SK-N-SH treated with all-trans-retinoic acid at 6 μM for 48 hours (cell line): ENCODE results near the gene ARHGAP15.

ENCODE experiments used
- ATAC-seq: fragments of 200-7000 bp; cut with Tn5 transposase; 3 replicates; pipeline ENCODE4 v1.9.1; 2020; ENCODE audit warnings: mild to moderate bottlenecking, moderate library complexity
- ARNTL ChIP-seq: fragments of 450-650 bp; formaldehyde crosslinking; IDR thresholded peaks from 2 replicates; pipeline ENCODE4 v1.5.0; 2020; ENCODE audit warnings: low read depth, mild to moderate bottlenecking, moderate library complexity, borderline replicate concordance
- BACH2 ChIP-seq: fragments of 250-450 bp; sonication (Bioruptor Pico); IDR thresholded peaks from 2 replicates; pipeline ENCODE4 v1.9.0; 2021; ENCODE audit warnings: mild to moderate bottlenecking, borderline replicate concordance
- CREB5 ChIP-seq: fragments of 250-450 bp; sonication (Bioruptor Pico); IDR thresholded peaks from 2 replicates; pipeline ENCODE4 v1.5.1; 2020; ENCODE audit warnings: low read depth, mild to moderate bottlenecking, moderate library complexity
- CSDC2 ChIP-seq: fragments of 250-450 bp; sonication (Bioruptor Pico); IDR thresholded peaks from 2 replicates; pipeline ENCODE4 v1.5.0; 2020; ENCODE audit warnings: mild to moderate bottlenecking, moderate library complexity
- CSRNP3 ChIP-seq: fragments of 250-450 bp; sonication (Bioruptor Pico); IDR thresholded peaks from 2 replicates; pipeline ENCODE4 v1.5.1; 2021; ENCODE audit warnings: mild to moderate bottlenecking, moderate library complexity
- ESRRG ChIP-seq: fragments of 250-450 bp; sonication (Bioruptor Pico); IDR thresholded peaks from 2 replicates; pipeline ENCODE4 v1.6.1; 2021; ENCODE audit warnings: mild to moderate bottlenecking
- GLIS3 ChIP-seq: fragments of 250-450 bp; sonication (Bioruptor Pico); IDR thresholded peaks from 2 replicates; pipeline ENCODE4 v1.5.0; 2020; ENCODE audit warnings: mild to moderate bottlenecking, moderate library complexity
- OSR1 ChIP-seq: fragments of 250-450 bp; sonication (Bioruptor Pico); IDR thresholded peaks from 2 replicates; pipeline ENCODE4 v1.8.0; 2022; ENCODE audit warnings: moderate library complexity, mild to moderate bottlenecking, inconsistent platforms
- PATZ1 ChIP-seq: fragments of 250-450 bp; sonication (Bioruptor Pico); IDR thresholded peaks from 2 replicates; pipeline ENCODE4 v1.8.0; 2020; ENCODE audit warnings: mild to moderate bottlenecking, moderate library complexity, borderline replicate concordance
- POU6F1 ChIP-seq: fragments of 250-450 bp; sonication (Bioruptor Pico); IDR thresholded peaks from 2 replicates; pipeline ENCODE4 v1.8.0; 2021; ENCODE audit warnings: low read depth, mild to moderate bottlenecking, moderate library complexity, borderline replicate concordance
- RARB ChIP-seq: fragments of 250-450 bp; sonication (Bioruptor Pico); IDR thresholded peaks from 2 replicates; pipeline ENCODE4 v1.8.0; 2021; ENCODE audit warnings: mild to moderate bottlenecking, moderate library complexity
- SNAI2 ChIP-seq: fragments of 250-450 bp; sonication (Bioruptor Pico); IDR thresholded peaks from 2 replicates; pipeline ENCODE4 v1.5.0; 2020; ENCODE audit warnings: mild to moderate bottlenecking, moderate library complexity
- TCF4 ChIP-seq: fragments of 250-450 bp; sonication (Bioruptor Pico); IDR thresholded peaks from 2 replicates; pipeline ENCODE4 v1.8.0; 2021; ENCODE audit warnings: mild to moderate bottlenecking, moderate library complexity, borderline replicate concordance
- TSHZ2 ChIP-seq: fragments of 250-450 bp; sonication (Bioruptor Pico); IDR thresholded peaks from 2 replicates; pipeline ENCODE4 v1.5.0; 2020; ENCODE audit warnings: mild to moderate bottlenecking, moderate library complexity
- ZC3H10 ChIP-seq: fragments of 250-450 bp; sonication (Bioruptor Pico); IDR thresholded peaks from 2 replicates; pipeline ENCODE4 v1.5.1; 2021; ENCODE audit warnings: mild to moderate bottlenecking, moderate library complexity
- ZFP3 ChIP-seq: fragments of 250-450 bp; sonication (Bioruptor Pico); IDR thresholded peaks from 2 replicates; pipeline ENCODE4 v1.5.0; 2020; ENCODE audit warnings: mild to moderate bottlenecking, moderate library complexity
- ZNF565 ChIP-seq: fragments of 450-650 bp; formaldehyde crosslinking; conservative IDR thresholded peaks from 2 replicates; pipeline ENCODE4 v1.5.0; 2020; ENCODE audit warnings: low read depth, mild to moderate bottlenecking, moderate library complexity
- ZNF70 ChIP-seq: fragments of 450-650 bp; formaldehyde crosslinking; IDR thresholded peaks from 2 replicates; pipeline ENCODE4 v1.5.0; 2020; ENCODE audit warnings: mild to moderate bottlenecking, moderate library complexity

The ARHGAP15 gene

GRCh38 chr2:143734507-143734906 lies 605.3 kb downstream of the ARHGAP15 start (continued):
- no peak for TF ChIP-seq PATZ1
- 0 out of 2 replicates have a peak, but pooled peaks have one; percentile 18 for TF ChIP-seq ZNF70 (CRISPR knock-in tag)
- TF ChIP-seq BACH2 (CRISPR knock-in tag) = no peak

GRCh38 chr2:143736904-143737303 lies 607.7 kb downstream of the ARHGAP15 start:
- ATAC-seq = no peak

More at GRCh38 chr2:143736904-143737303, 607.7 kb downstream of the ARHGAP15 start:
- TF ChIP-seq TCF4 (CRISPR knock-in tag) (no peak), TSHZ2 (no peak), POU6F1 (CRISPR knock-in tag) (no peak), RARB (CRISPR knock-in tag) (no peak), ZFP3 (CRISPR knock-in tag) (no peak), BACH2 (CRISPR knock-in tag) (no peak), CSRNP3 (CRISPR knock-in tag) (no peak), SNAI2 (no peak), GLIS3 (CRISPR knock-in tag) (no peak), PATZ1 (no peak), CSDC2 (CRISPR knock-in tag) (no peak), OSR1 (CRISPR knock-in tag) (no peak), ZC3H10 (CRISPR knock-in tag) (no peak), ESRRG (no peak), ZNF565 (CRISPR knock-in tag) (no peak), ARNTL (CRISPR knock-in tag) (no peak), CREB5 (no peak)
